Epithelial cell of esophagus (primary cell): ENCODE measurements around the gene TSFM.

Experiments
- DNase-seq: peaks from one replicate; pipeline ENCODE4 v3.0.0; 2010; ENCODE audit warnings: low read depth
- H3K4me3 ChIP-seq: 2 replicates; pipeline ENCODE4 v1.5.1; 2011; ENCODE audit warnings: mild to moderate bottlenecking, low read length, control low read depth
- CTCF ChIP-seq: IDR thresholded peaks from 2 replicates; pipeline ENCODE4 v1.5.1; 2011; ENCODE audit warnings: low read depth, mild to moderate bottlenecking, low read length, control low read depth, inconsistent platforms; ENCODE audit not compliant: insufficient read depth; ENCODE audit errors: missing control alignments

TSFM gene

DNA sequence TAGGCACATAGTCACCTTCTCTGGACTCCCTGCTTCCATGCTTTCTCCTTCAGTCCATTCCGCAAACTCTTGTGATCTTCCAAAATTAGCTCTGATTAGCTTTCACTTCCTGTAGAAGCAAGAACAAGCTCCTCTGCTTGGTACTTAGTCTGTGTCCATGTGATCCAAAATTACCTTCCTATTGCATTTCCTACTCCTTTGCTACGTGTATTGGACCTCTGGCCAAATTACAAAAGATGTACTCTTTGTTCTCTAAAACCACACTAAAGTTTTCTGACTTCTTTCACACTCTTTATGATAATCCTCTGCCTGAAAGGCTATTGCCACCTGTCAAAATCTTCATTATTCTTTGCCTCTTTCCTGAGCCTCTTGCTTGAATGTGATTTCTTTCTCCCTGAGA is 786 bp upstream of the TSFM start:
- no peak overlapping the region for H3K4me3 ChIP-seq
- no peak for DNase-seq
- no peak for TF ChIP-seq CTCF

DNA sequence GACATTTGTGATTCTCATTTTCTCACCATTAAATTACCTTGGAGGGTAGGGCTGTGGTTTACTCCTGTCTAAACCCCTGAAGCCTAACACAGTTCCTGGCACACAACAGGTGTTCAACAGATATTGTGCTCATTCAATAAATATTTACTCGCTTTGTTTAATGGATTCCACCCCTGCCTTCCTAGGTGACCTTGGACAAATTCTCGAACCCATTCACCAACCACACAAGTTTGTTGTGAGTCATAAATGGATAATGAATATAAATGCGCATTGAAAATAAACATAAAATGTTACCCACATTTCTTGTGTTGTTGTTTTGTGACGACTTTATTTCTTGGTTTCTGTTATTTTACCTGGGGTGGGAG is 362 bp upstream of the TSFM start:
- no peak overlapping the region for H3K4me3 ChIP-seq
- no peak for TF ChIP-seq CTCF
- DNase-seq, result no peak

DNA sequence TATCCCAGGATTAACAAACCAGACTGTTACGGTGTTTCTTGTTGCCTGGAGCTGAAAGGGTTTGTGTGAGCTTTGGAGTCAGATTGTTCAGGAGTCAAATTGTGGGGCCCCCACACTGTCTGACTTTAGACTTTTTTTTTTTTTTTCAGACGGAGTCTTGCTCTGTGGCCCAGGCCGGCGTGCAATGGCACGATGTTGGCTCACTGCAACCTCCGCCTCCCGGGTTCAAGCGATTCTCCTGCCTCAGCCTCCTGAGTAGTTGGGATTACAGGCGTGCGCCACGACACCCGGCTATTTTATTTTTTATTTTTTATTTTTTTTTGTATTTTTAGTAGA is 847 bp downstream of the TSFM start:
- no peak for DNase-seq
- H3K4me3 ChIP-seq, result peak overlapping the region; percentile 74
- TF ChIP-seq CTCF, result no peak

- no peak overlapping the region for H3K4me3 ChIP-seq
- DNase-seq, result no peak
- TF ChIP-seq CTCF, result no peak
These were observed 1.3 kb downstream of the TSFM start for GRCh38 chr12:57783861-57784260.

- no peak overlapping the region for H3K4me3 ChIP-seq
- no peak for TF ChIP-seq CTCF
- peak; percentile 94 for DNase-seq
These were observed 11.3 kb downstream of the TSFM start for GRCh38 chr12:57793920-57794319.

GRCh38 chr12:57795354-57795753 is 12.8 kb downstream of the TSFM start:
- TF ChIP-seq CTCF, result no peak
- peak; percentile 96 for DNase-seq
- H3K4me3 ChIP-seq, result no peak overlapping the region

GRCh38 chr12:57796996-57797395 is 14.4 kb downstream of the TSFM start:
- no peak for TF ChIP-seq CTCF
- no peak overlapping the region for H3K4me3 ChIP-seq
- DNase-seq, result no peak
